ENCODE data around the gene CDC45. TPM values are rescaled to one million over a fixed set of nuclear protein-coding genes. Genes with fewer than 3 reads are reported as not detected.

CDC45 gene
- total and polyA plus RNA-seq, 2 donors (not counting 1 experiment from before 2014, with no cell fraction given) = 3.8 to 12.0 TPM

DNA sequence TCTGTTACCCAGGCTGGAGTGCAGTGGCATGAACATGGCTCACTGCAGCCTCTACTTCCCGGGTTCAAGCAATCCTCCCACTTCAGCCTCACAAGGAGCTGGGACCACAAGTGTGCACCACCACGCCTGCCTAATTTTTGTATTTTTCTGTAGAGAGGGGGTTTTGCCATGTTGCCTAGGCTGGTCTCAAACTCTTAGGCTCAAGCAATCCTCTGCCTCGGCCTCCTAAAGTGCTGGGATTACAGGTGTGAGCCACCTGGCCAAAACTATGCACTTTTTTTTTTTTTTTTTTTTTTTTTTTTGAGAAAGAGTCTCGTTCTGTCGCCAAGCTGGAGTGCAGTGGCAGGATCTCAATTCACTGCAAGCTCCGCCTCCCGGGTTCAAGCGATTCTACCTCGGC is 56.8 kb downstream of the CDC45 start:
- Histone ChIP-seq H3K4me3 (replicated peaks in 1 of 4; ENCODE audit: control extremely low read depth in 1 of 4, insufficient read depth in 1 of 4, low read depth in 3 of 4, low read length in 4 of 4) (no peak overlapping the region), H3K4me2 (ENCODE audit: extremely low read depth, insufficient read depth, low read length) (no peak overlapping the region), H4K20me1 (ENCODE audit: control insufficient read depth, extremely low read depth, insufficient read depth, low read length) (no peaks in the 10 kb centered on the region), H3K36me3 (ENCODE audit: control insufficient read depth, insufficient read depth, low read length) (no peaks in the 10 kb centered on the region), H3K27ac (ENCODE audit: insufficient read depth, low read length) (no peak overlapping the region), H2AFZ (ENCODE audit: low read length) (no peak overlapping the region), H3K27me3 (ENCODE audit: control insufficient read depth, insufficient read depth, low read length) (peaks cover 3% of the 10 kb centered on the region), H3K79me2 (ENCODE audit: control insufficient read depth, insufficient read depth, low read length) (no peaks in the 10 kb centered on the region), H3K9ac (ENCODE audit: insufficient read depth, low read length) (no peak overlapping the region), H3K4me1 (ENCODE audit: control insufficient read depth, extremely low read depth, insufficient read depth, low read length) (no peaks in the 10 kb centered on the region), H3K9me3 (ENCODE audit: control insufficient read depth, insufficient read depth, low read depth, low read length) (no peaks in the 10 kb centered on the region)
- DNase-seq (ENCODE audit: low read depth in 2 of 2) = no peak
- no peak for TF ChIP-seq EZH2 (IDR thresholded peaks at IDR 0.05; ENCODE audit: low read length, missing control alignments)
- TF ChIP-seq, protein P1, sequence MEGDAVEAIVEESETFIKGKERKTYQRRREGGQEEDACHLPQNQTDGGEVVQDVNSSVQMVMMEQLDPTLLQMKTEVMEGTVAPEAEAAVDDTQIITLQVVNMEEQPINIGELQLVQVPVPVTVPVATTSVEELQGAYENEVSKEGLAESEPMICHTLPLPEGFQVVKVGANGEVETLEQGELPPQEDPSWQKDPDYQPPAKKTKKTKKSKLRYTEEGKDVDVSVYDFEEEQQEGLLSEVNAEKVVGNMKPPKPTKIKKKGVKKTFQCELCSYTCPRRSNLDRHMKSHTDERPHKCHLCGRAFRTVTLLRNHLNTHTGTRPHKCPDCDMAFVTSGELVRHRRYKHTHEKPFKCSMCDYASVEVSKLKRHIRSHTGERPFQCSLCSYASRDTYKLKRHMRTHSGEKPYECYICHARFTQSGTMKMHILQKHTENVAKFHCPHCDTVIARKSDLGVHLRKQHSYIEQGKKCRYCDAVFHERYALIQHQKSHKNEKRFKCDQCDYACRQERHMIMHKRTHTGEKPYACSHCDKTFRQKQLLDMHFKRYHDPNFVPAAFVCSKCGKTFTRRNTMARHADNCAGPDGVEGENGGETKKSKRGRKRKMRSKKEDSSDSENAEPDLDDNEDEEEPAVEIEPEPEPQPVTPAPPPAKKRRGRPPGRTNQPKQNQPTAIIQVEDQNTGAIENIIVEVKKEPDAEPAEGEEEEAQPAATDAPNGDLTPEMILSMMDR (conservative IDR thresholded peaks at IDR 0.05 in 1 of 2, IDR thresholded peaks at IDR 0.05 in 1 of 2; ENCODE audit: low read depth in 1 of 2, low read length in 2 of 2) = no peak

DNA sequence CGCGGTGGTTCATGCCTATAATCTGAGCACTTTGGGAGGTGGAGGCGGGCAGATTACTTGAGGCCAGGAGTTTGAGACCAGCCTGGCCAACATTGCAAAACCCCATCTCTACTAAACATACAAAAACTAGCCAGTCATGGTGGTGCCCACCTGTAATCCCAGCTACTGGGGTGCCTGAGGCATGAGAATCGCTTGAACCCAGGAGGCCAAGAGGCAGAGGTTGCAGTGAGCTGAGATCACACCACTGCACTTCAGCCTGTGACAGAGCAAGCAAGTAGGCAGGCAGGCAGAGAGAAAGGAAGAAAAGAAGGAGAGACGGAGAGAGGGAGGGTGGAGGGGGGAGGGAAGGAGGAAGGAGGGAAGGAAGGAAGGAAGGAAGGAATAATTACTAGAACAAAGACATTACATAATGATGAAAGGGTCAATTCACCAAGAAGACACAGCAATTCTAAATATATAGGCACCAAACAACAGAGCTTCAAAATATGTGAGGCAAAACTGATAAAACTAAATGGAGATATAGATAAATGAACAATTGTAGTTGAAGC is 58.3 kb downstream of the CDC45 start:
- H3K4me2 ChIP-seq (ENCODE audit: extremely low read depth, insufficient read depth, low read length) = no peak overlapping the region
- H3K79me2 ChIP-seq (ENCODE audit: control insufficient read depth, insufficient read depth, low read length) = no peaks in the 10 kb centered on the region
- H3K27me3 ChIP-seq (ENCODE audit: control insufficient read depth, insufficient read depth, low read length) = peaks cover 3% of the 10 kb centered on the region
- H3K4me3 ChIP-seq (replicated peaks in 1 of 4; ENCODE audit: control extremely low read depth in 1 of 4, insufficient read depth in 1 of 4, low read depth in 3 of 4, low read length in 4 of 4) = no peak overlapping the region
- no peak overlapping the region for H3K27ac ChIP-seq (ENCODE audit: insufficient read depth, low read length)
- no peaks in the 10 kb centered on the region for H3K4me1 ChIP-seq (ENCODE audit: control insufficient read depth, extremely low read depth, insufficient read depth, low read length)
- no peaks in the 10 kb centered on the region for H3K36me3 ChIP-seq (ENCODE audit: control insufficient read depth, insufficient read depth, low read length)
- H3K9me3 ChIP-seq (ENCODE audit: control insufficient read depth, insufficient read depth, low read depth, low read length) = no peaks in the 10 kb centered on the region
- H4K20me1 ChIP-seq (ENCODE audit: control insufficient read depth, extremely low read depth, insufficient read depth, low read length) = no peaks in the 10 kb centered on the region
- no peak for DNase-seq (ENCODE audit: low read depth in 2 of 2)
- H2AFZ ChIP-seq (ENCODE audit: low read length) = no peak overlapping the region
- no peak overlapping the region for H3K9ac ChIP-seq (ENCODE audit: insufficient read depth, low read length)
- TF ChIP-seq, protein P1 (conservative IDR thresholded peaks at IDR 0.05 in 1 of 2, IDR thresholded peaks at IDR 0.05 in 1 of 2; ENCODE audit: low read depth in 1 of 2, low read length in 2 of 2) = no peak
- TF ChIP-seq EZH2 (IDR thresholded peaks at IDR 0.05; ENCODE audit: low read length, missing control alignments) = no peak

DNA sequence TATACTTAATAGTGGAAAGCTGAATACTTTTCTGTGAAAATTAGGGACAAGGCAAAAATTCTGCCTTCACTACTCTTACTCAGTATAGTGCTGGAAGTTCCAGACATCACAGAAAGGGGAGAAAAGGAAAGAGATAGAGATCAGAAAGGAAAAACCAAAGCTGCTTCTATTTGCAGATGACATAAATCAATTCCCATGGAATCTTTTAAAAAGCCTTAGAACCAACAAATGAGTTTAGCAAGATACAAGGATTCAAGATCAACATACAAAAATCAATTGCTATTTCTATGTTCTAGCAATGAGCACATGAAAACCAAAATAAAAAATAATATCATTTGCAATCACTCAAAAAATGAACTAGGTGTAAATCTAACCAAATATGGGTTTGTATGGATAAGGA is 60.7 kb downstream of the CDC45 start:
- H3K36me3 ChIP-seq (ENCODE audit: control insufficient read depth, insufficient read depth, low read length) = no peaks in the 10 kb centered on the region
- H4K20me1 ChIP-seq (ENCODE audit: control insufficient read depth, extremely low read depth, insufficient read depth, low read length) = no peaks in the 10 kb centered on the region
- no peaks in the 10 kb centered on the region for H3K9me3 ChIP-seq (ENCODE audit: control insufficient read depth, insufficient read depth, low read depth, low read length)
- H3K4me1 ChIP-seq (ENCODE audit: control insufficient read depth, extremely low read depth, insufficient read depth, low read length) = no peaks in the 10 kb centered on the region
- no peaks in the 10 kb centered on the region for H3K79me2 ChIP-seq (ENCODE audit: control insufficient read depth, insufficient read depth, low read length)
- no peaks in the 10 kb centered on the region for H3K27me3 ChIP-seq (ENCODE audit: control insufficient read depth, insufficient read depth, low read length)
- H2AFZ ChIP-seq (ENCODE audit: low read length) = no peak overlapping the region
- no peak overlapping the region for H3K4me3 ChIP-seq (replicated peaks in 1 of 4; ENCODE audit: control extremely low read depth in 1 of 4, insufficient read depth in 1 of 4, low read depth in 3 of 4, low read length in 4 of 4)
- H3K4me2 ChIP-seq (ENCODE audit: extremely low read depth, insufficient read depth, low read length) = no peak overlapping the region
- no peak overlapping the region for H3K9ac ChIP-seq (ENCODE audit: insufficient read depth, low read length)
- no peak overlapping the region for H3K27ac ChIP-seq (ENCODE audit: insufficient read depth, low read length)
- DNase-seq (ENCODE audit: low read depth in 2 of 2) = no peak
- TF ChIP-seq EZH2 (IDR thresholded peaks at IDR 0.05; ENCODE audit: low read length, missing control alignments) = no peak
- TF ChIP-seq, protein P1 (conservative IDR thresholded peaks at IDR 0.05 in 1 of 2, IDR thresholded peaks at IDR 0.05 in 1 of 2; ENCODE audit: low read depth in 1 of 2, low read length in 2 of 2) = no peak

All from fibroblast of lung (primary cell).